Epithelial cell of alveolus of lung (primary cell): ENCODE results near the gene PCDHB10. TPM values are rescaled to one million over a fixed set of nuclear protein-coding genes. Genes with fewer than 3 reads are reported as not detected.

Source experiments
- total RNA-seq: library from RNA; depleted of rRNA; stranded (reverse); fragments of >200 nt; gene quantifications from 2 replicates; pipeline ENCODE4 v1.2.1, GENCODE V29; 2015

The PCDHB10 gene
- 0.13 and 0.24 TPM in 2 replicates for total RNA-seq

GRCh38 chr5:141192110-141192725, at the start of gene PCDHB10:
PCDHB10 (plus strand) TSS chr5:141192353; CDS start chr5:141192553, 200 bp downstream.

GRCh38 chr5:141149812-141150211, 42.3 kb upstream of the PCDHB10 start, which contains the start of gene PCDHB6:
PCDHB6 (plus strand) TSS chr5:141150057; CDS start chr5:141150258, 201 bp downstream.

GRCh38 chr5:141172381-141173204, 19.6 kb upstream of the PCDHB10 start, which contains the start of gene PCDHB7:
PCDHB7 (plus strand) TSS chr5:141172644; CDS start chr5:141172836, 192 bp downstream.

GRCh38 chr5:141177577-141178191, 14.5 kb upstream of the PCDHB10 start, which contains the start of gene PCDHB8:
PCDHB8 (plus strand) TSS chr5:141177790; CDS start chr5:141178035, 245 bp downstream.

GRCh38 chr5:141182248-141182647, 9.9 kb upstream of the PCDHB10 start, which contains the start of gene PCDHB16:
PCDHB16 (plus strand) TSS chr5:141182387; CDS start chr5:141182560, 173 bp downstream.

GRCh38 chr5:141186897-141187512, 5.1 kb upstream of the PCDHB10 start, which contains the start of gene PCDHB9:
PCDHB9 (plus strand) TSS chr5:141187161; CDS start chr5:141187319, 158 bp downstream.

GRCh38 chr5:141199359-141200235, 7.4 kb downstream of the PCDHB10 start, which contains the start of gene PCDHB11:
PCDHB11 (plus strand) TSS chr5:141199627; CDS start chr5:141199775, 148 bp downstream.

GRCh38 chr5:141208478-141208877, 16.3 kb downstream of the PCDHB10 start, which contains the start of gene PCDHB12:
PCDHB12 (plus strand) TSS chr5:141208719; CDS start chr5:141208908, 189 bp downstream.

GRCh38 chr5:141213656-141214339, 21.6 kb downstream of the PCDHB10 start, which contains the start of gene PCDHB13:
PCDHB13 (plus strand) TSS chr5:141213919; CDS start chr5:141214124, 205 bp downstream.

GRCh38 chr5:141223112-141223783, 31.1 kb downstream of the PCDHB10 start, which contains the start of gene PCDHB14:
PCDHB14 (plus strand) TSS chr5:141223343; CDS start chr5:141223506, 163 bp downstream.

Other genes with a start within 250 kb of the PCDHB10 start
- gene PCDHAC2, start 225.9 kb upstream of the PCDHB10 start, total RNA-seq = 0.39 TPM in 1 of 2 replicates, not detected in the other
- not detected in 2 replicates for gene PCDHB1, start 141.0 kb upstream of the PCDHB10 start, total RNA-seq
- gene PCDHB2, start 97.7 kb upstream of the PCDHB10 start, total RNA-seq = under 0.01 and 1.2 TPM in 2 replicates
- gene PCDHB3, start 91.9 kb upstream of the PCDHB10 start, total RNA-seq = 0.13 and 0.16 TPM in 2 replicates
- gene PCDHB4, start 70.5 kb upstream of the PCDHB10 start, total RNA-seq = under 0.01 TPM in 1 of 2 replicates, not detected in the other
- gene PCDHB5, start 57.1 kb upstream of the PCDHB10 start, total RNA-seq = 0.39 and 1.3 TPM in 2 replicates
- gene PCDHB6, start 42.3 kb upstream of the PCDHB10 start, total RNA-seq = 0.64 TPM in 1 of 2 replicates, not detected in the other
- under 0.01 and 1.9 TPM in 2 replicates for gene PCDHB7, start 19.7 kb upstream of the PCDHB10 start, total RNA-seq
- not detected in 2 replicates for gene PCDHB8, start 14.6 kb upstream of the PCDHB10 start, total RNA-seq
- gene PCDHB16, start 10.0 kb upstream of the PCDHB10 start, total RNA-seq = 0.08 and 0.13 TPM in 2 replicates
- gene PCDHB9, start 5.2 kb upstream of the PCDHB10 start, total RNA-seq = 0.08 TPM in 1 of 2 replicates, not detected in the other
- 0.13 and 1.7 TPM in 2 replicates for gene PCDHB11, start 7.3 kb downstream of the PCDHB10 start, total RNA-seq
- 0.08 TPM in 1 of 2 replicates, not detected in the other for gene PCDHB12, start 16.4 kb downstream of the PCDHB10 start, total RNA-seq
- gene PCDHB13, start 21.6 kb downstream of the PCDHB10 start, total RNA-seq = 0.26 and 1.0 TPM in 2 replicates
- gene PCDHB14, start 31.0 kb downstream of the PCDHB10 start, total RNA-seq = 1.4 TPM in 1 of 2 replicates, not detected in the other
- under 0.01 and 0.48 TPM in 2 replicates for gene PCDHB15, start 53.0 kb downstream of the PCDHB10 start, total RNA-seq
- gene SLC25A2, start 111.7 kb downstream of the PCDHB10 start, total RNA-seq = not detected in 2 replicates
- 45.3 and 69.6 TPM in 2 replicates for gene TAF7, start 128.4 kb downstream of the PCDHB10 start, total RNA-seq
- gene PCDHGA1, start 138.2 kb downstream of the PCDHB10 start, total RNA-seq = 0.13 and 0.64 TPM in 2 replicates
- gene PCDHGA2, start 146.4 kb downstream of the PCDHB10 start, total RNA-seq = 0.39 and 3.8 TPM in 2 replicates
- 0.65 and 0.72 TPM in 2 replicates for gene PCDHGA3, start 151.5 kb downstream of the PCDHB10 start, total RNA-seq
- gene PCDHGB1, start 157.7 kb downstream of the PCDHB10 start, total RNA-seq = 0.39 and 2.2 TPM in 2 replicates
- gene PCDHGA4, start 162.7 kb downstream of the PCDHB10 start, total RNA-seq = 0.78 and 6.0 TPM in 2 replicates
- 0.39 and 3.0 TPM in 2 replicates for gene PCDHGB2, start 167.6 kb downstream of the PCDHB10 start, total RNA-seq
- 0.13 and 1.3 TPM in 2 replicates for gene PCDHGA5, start 171.8 kb downstream of the PCDHB10 start, total RNA-seq
- gene PCDHGB3, start 177.9 kb downstream of the PCDHB10 start, total RNA-seq = 0.39 and 6.1 TPM in 2 replicates
- gene PCDHGA6, start 181.5 kb downstream of the PCDHB10 start, total RNA-seq = 1.0 and 3.0 TPM in 2 replicates
- gene PCDHGA7, start 190.4 kb downstream of the PCDHB10 start, total RNA-seq = 0.65 and 4.0 TPM in 2 replicates
- gene PCDHGB4, start 195.3 kb downstream of the PCDHB10 start, total RNA-seq = 3.7 and 9.3 TPM in 2 replicates
- gene PCDHGA8, start 200.3 kb downstream of the PCDHB10 start, total RNA-seq = 0.65 and 1.2 TPM in 2 replicates
- gene PCDHGB5, start 205.6 kb downstream of the PCDHB10 start, total RNA-seq = 7.6 and 13.0 TPM in 2 replicates
- gene PCDHGA9, start 210.4 kb downstream of the PCDHB10 start, total RNA-seq = 1.4 and 7.8 TPM in 2 replicates
- gene PCDHGB6, start 215.7 kb downstream of the PCDHB10 start, total RNA-seq = 1.2 and 5.7 TPM in 2 replicates
- gene PCDHGA10, start 220.6 kb downstream of the PCDHB10 start, total RNA-seq = 3.4 and 11.8 TPM in 2 replicates
- 7.2 and 23.6 TPM in 2 replicates for gene PCDHGB7, start 225.3 kb downstream of the PCDHB10 start, total RNA-seq
- 5.9 and 13.7 TPM in 2 replicates for gene PCDHGA11, start 228.7 kb downstream of the PCDHB10 start, total RNA-seq
- gene PCDHGA12, start 238.2 kb downstream of the PCDHB10 start, total RNA-seq = 10.2 and 17.4 TPM in 2 replicates